ENCODE measurements around the gene YARS1. TPM values are rescaled to one million over a fixed set of nuclear protein-coding genes. Genes with fewer than 3 reads are reported as not detected.

Gene YARS1
- total RNA-seq, 1 experiment from 2014 or later = 244 TPM

- Histone ChIP-seq H3K9me2 (ENCODE audit: insufficient read depth) (no peaks in the 10 kb centered on the region), H3K9me3 (ENCODE audit: control insufficient read depth in 1 of 2, insufficient read depth in 1 of 2, low read depth in 1 of 2, low read length in 2 of 2) (no peaks in the 10 kb centered on the region), H4K20me1 (ENCODE audit: insufficient read depth) (no peaks in the 10 kb centered on the region; the same call in 1 of the 2 replicates), H3K9ac (ENCODE audit: low read length) (no peak overlapping the region), H3K79me2 (ENCODE audit: insufficient read depth, low read length) (peaks cover 15% of the 10 kb centered on the region; the same call in 1 of the 2 replicates), H3K4me3 (replicated peaks in 1 of 2; ENCODE audit: low read depth in 1 of 2, low read length in 2 of 2) (no peak overlapping the region), H3K4me2 (ENCODE audit: low read length) (no peak overlapping the region), H2AFZ (ENCODE audit: low read depth, low read length, poor library complexity, severe bottlenecking) (no peak overlapping the region), H3K27ac (ENCODE audit: low read depth, low read length) (no peak overlapping the region), H3K27me3 (ENCODE audit: insufficient read depth, low read length) (no peaks in the 10 kb centered on the region), H3K4me1 (ENCODE audit: control insufficient read depth in 1 of 2, insufficient read depth in 2 of 2, low read length in 2 of 2) (peaks cover 4 to 11% of the 10 kb centered on the region in 2 experiments), H3K36me3 (ENCODE audit: control insufficient read depth in 1 of 2, insufficient read depth in 2 of 2, low read length in 2 of 2) (peaks cover 47 to 56% of the 10 kb centered on the region in 2 experiments)
- BruUV-seq (replicated peaks) = no TSS peak
- ATAC-seq = no peak
- TF ChIP-seq SRF (IDR thresholded peaks at IDR 0.05; ENCODE audit: low read depth) (no peak), SIN3A (IDR thresholded peaks at IDR 0.05; ENCODE audit: low read depth) (no peak)
- DNase-seq (ENCODE audit: low read depth, low spot score) = no peak
- CTCF ChIA-PET = no interaction called here
- intact Hi-C loops (cut with micrococcal nuclease) = no loop called here
- RAD21 ChIA-PET (ENCODE audit: low non-redundant PET in 1 of 2, low total read pairs in 2 of 2, uncharacterized antibody in 2 of 2, unreplicated experiment in 2 of 2) = no interaction called here
- POLR2A ChIA-PET = no interaction called here
Observed at GRCh38 chr1:32784817-32785216, 32.3 kb downstream of the YARS1 start.

- no peak overlapping the region for H3K27ac ChIP-seq (ENCODE audit: low read depth, low read length)
- CTCF ChIA-PET = no interaction called here
- intact Hi-C loops (cut with micrococcal nuclease) = no loop called here
Observed at GRCh38 chr1:32783851-32784250, 33.3 kb downstream of the YARS1 start.

More at GRCh38 chr1:32783851-32784250, 33.3 kb downstream of the YARS1 start:
- Histone ChIP-seq H3K9me3 (ENCODE audit: control insufficient read depth in 1 of 2, insufficient read depth in 1 of 2, low read depth in 1 of 2, low read length in 2 of 2) (no peaks in the 10 kb centered on the region), H3K9ac (ENCODE audit: low read length) (no peak overlapping the region), H3K27me3 (ENCODE audit: insufficient read depth, low read length) (no peaks in the 10 kb centered on the region), H3K79me2 (ENCODE audit: insufficient read depth, low read length) (peaks cover 12% of the 10 kb centered on the region; the same call in 1 of the 2 replicates), H4K20me1 (ENCODE audit: insufficient read depth) (no peaks in the 10 kb centered on the region; the same call in 1 of the 2 replicates), H3K4me2 (ENCODE audit: low read length) (no peak overlapping the region), H3K4me1 (ENCODE audit: control insufficient read depth in 1 of 2, insufficient read depth in 2 of 2, low read length in 2 of 2) (peaks cover 0 to 3% of the 10 kb centered on the region in 2 experiments; a peak in 2 of 4 replicates), H3K36me3 (ENCODE audit: control insufficient read depth in 1 of 2, insufficient read depth in 2 of 2, low read length in 2 of 2) (peaks cover 51 to 61% of the 10 kb centered on the region in 2 experiments), H3K4me3 (replicated peaks in 1 of 2; ENCODE audit: low read depth in 1 of 2, low read length in 2 of 2) (no peak overlapping the region), H3K9me2 (ENCODE audit: insufficient read depth) (no peaks in the 10 kb centered on the region), H2AFZ (ENCODE audit: low read depth, low read length, poor library complexity, severe bottlenecking) (no peak overlapping the region)
- RAD21 ChIA-PET (ENCODE audit: low non-redundant PET in 1 of 2, low total read pairs in 2 of 2, uncharacterized antibody in 2 of 2, unreplicated experiment in 2 of 2) = interaction anchor here in 1 of 2 experiments (0.6 kb wide), 1 partner anchor 263 kb away, joined by 3 read pairs; no protein-coding TSS in a partner anchor
- no peak for ATAC-seq
- POLR2A ChIA-PET = no interaction called here
- TF ChIP-seq POLR2A (IDR thresholded peaks at IDR 0.05; ENCODE audit: borderline replicate concordance, extremely low read depth, insufficient read depth, insufficient read length) = no peak
- no peak for DNase-seq (ENCODE audit: low read depth, low spot score)
- BruUV-seq (replicated peaks) = no TSS peak
